GM12801 (cell line): ENCODE measurements around the gene COL4A6.

Experiments
- CTCF ChIP-seq: IDR thresholded peaks from one replicate; pipeline ENCODE4 v1.5.1; 2011; ENCODE audit warnings: control low read depth; ENCODE audit not compliant: insufficient read length; ENCODE audit errors: extremely low read depth

COL4A6 gene

GRCh38 chrX:108163333-108164082 is 274.7 kb downstream of the COL4A6 start:
- no peak for TF ChIP-seq CTCF

GRCh38 chrX:108162265-108162664 is 276.0 kb downstream of the COL4A6 start:
- TF ChIP-seq CTCF = no peak

GRCh38 chrX:108160309-108160708 is 277.9 kb downstream of the COL4A6 start:
- no peak for TF ChIP-seq CTCF

GRCh38 chrX:108159028-108159670 is 279.1 kb downstream of the COL4A6 start:
- no peak for TF ChIP-seq CTCF

- no peak for TF ChIP-seq CTCF
These were observed 280.6 kb downstream of the COL4A6 start for GRCh38 chrX:108157628-108158027.

- TF ChIP-seq CTCF = no peak
These were observed 281.2 kb downstream of the COL4A6 start for GRCh38 chrX:108156934-108157466.

- TF ChIP-seq CTCF = no peak
These were observed 282.1 kb downstream of the COL4A6 start for GRCh38 chrX:108156082-108156481.
